Measurements from ENCODE around the gene XRCC5.

DNA sequence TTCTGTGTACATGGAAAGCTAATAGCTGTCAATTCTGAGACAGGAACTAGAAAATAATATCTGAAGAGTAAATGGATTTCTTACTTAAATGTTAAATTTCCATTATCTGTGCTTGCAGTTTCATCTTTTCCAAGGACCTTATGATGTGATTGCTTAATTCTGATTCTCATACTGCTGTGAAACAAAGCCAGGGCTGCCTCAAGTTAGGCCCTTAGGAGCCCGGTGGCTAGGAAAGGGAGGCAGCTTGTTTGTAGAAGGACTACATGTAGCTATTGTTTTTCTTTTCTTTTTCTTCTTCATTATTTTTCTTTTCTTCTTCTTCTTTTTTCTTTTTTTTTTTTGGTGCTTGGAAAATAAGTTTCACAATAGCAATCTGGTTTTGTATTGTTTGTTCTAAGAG is 50.5 kb downstream of the XRCC5 start:
- TF ChIP-seq, protein P1, sequence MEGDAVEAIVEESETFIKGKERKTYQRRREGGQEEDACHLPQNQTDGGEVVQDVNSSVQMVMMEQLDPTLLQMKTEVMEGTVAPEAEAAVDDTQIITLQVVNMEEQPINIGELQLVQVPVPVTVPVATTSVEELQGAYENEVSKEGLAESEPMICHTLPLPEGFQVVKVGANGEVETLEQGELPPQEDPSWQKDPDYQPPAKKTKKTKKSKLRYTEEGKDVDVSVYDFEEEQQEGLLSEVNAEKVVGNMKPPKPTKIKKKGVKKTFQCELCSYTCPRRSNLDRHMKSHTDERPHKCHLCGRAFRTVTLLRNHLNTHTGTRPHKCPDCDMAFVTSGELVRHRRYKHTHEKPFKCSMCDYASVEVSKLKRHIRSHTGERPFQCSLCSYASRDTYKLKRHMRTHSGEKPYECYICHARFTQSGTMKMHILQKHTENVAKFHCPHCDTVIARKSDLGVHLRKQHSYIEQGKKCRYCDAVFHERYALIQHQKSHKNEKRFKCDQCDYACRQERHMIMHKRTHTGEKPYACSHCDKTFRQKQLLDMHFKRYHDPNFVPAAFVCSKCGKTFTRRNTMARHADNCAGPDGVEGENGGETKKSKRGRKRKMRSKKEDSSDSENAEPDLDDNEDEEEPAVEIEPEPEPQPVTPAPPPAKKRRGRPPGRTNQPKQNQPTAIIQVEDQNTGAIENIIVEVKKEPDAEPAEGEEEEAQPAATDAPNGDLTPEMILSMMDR (optimal IDR thresholded peaks at IDR 0.05 in 1 of 3, IDR thresholded peaks at IDR 0.05 in 1 of 3, conservative IDR thresholded peaks at IDR 0.05 in 1 of 3; ENCODE audit: extremely low read depth in 1 of 3, insufficient read depth in 2 of 3, low read length in 3 of 3): no peak
- no peak for TF ChIP-seq EZH2 (IDR thresholded peaks at IDR 0.05; ENCODE audit: low read length)
